ENCODE measurements around the gene ECEL1.

ECEL1 gene

DNA sequence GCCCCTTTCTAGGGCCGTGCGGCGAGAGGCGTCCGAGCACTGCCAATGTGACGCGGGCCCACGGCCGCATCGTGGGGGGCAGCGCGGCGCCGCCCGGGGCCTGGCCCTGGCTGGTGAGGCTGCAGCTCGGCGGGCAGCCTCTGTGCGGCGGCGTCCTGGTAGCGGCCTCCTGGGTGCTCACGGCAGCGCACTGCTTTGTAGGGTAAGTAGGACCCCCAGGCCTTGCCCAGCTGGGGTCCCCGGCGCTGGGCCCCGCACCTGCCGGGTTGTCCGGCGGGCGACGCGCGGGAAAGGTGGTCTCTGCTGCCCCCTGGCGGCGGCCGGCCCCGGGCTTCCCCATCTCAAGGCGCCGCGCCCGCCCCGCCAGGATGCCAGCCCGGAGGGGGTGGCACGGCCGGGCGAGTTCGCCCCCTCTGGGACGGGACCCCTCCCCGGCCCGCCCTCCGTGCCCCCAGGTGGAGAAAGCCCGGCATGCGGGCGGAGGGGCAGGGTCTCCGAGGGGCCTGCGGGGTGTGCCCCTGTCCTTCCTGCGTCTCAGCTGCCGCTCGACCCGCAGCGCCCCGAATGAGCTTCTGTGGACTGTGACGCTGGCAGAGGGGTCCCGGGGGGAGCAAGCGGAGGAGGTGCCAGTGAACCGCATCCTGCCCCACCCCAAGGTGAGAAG lies 34.5 kb upstream of the ECEL1 start:
- DNase-seq = no peak

DNA sequence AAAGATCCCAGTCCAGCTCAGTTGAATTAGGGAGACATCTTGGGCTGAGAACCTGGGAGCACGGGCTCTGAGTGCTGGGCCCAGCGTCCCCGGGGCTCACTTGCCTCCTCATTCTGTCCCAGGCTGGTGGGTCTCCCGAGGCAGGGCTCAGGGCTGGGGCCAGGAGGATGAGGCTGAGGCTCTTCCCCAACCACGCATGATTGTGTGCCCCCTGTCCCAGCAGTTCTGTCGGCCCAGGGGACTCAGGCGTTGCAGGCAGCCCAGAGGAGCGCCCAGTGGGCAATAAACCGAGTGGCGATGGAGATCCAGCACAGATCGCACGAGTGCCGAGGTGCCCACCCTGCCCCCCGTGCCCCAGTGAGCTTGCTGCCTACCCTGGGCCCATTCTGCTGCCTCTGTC lies 33.5 kb upstream of the ECEL1 start:
- no peak for DNase-seq

DNA sequence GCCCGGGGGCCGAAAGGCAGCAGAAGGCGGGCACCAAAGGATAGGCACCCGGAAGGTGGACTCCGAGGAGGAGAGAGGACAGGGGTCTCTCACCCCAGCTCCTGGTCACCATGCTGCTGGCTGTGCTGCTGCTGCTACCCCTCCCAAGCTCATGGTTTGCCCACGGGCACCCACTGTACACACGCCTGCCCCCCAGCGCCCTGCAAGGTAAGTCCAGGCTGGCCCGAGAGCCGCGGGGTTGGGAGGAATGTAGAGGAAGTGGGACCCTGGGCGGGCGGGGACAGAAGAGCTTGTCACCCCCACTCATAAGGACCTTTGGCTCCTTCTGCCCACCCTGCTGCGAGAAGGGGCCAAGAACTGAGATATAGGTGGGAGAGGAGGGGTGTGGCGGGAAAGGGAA lies 32.9 kb upstream of the ECEL1 start:
- no peak for DNase-seq

DNA sequence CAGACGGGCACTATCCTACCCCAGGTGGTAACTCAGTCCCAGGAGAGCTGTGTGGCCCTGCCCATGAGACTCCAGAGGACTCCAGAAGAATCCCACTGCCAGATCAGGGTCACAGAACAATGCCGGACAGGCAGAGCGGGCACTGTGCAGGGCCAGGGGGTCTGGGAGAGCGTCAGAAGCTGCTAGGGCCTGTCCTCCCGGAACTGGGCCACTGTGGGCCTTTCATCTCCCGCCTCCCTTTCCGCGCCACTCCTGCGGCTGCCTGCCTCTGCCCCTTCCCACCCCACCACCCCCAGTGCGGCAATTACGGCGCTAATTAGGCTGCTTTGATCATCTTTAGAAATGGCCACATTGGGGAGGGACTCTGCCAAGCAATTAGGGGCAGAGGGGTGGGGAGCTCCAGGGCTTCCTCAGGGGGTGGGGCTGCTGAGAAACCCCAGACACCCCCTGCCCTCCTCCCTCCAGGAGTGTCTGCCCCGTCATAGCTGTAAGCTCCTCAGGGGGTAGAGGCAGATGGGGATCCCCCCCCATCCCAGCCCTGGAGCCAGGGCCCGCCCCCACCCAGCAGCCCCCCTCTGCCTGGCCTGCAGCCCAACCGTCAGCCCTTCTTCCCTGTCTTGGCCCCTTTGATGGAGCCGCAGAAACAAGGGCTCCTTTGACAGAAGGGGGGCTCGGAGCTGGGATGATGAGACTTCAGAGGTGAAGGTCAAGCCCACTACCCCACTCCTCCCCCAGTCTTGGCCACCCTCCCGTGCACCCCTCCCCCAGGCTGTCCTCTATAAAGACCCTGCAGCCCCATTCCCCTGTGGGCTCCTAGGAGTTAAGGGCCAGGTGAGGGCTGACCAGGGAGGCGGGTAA lies 32.2 kb upstream of the ECEL1 start, which contains the start of gene PRSS56:
TSS of gene PRSS56 (plus strand) at position 808 of the 858 bp plus-strand sequence. CDS start 211 bp downstream, outside the sequence.
- DNase-seq = no peak

DNA sequence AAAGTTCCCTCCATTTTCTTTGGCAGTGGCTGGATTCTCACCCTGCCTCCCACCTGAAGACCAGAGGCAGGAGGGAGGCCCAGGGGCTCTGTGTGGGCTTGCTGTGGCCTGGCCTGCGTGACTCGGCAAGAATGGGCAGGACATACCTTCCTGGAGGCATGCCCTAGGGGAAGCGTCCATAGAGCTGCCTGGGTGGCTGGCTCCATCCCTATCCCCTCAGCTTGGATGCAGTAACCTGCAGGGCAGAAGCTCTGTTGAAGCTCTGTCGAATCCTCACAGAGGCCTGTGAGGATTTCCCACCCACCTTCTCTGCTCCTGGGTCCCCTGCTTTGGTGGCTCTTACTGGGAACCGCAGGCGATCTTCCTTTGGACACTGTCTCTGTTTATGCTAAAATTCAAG lies 31.2 kb upstream of the ECEL1 start:
- no peak for DNase-seq

DNA sequence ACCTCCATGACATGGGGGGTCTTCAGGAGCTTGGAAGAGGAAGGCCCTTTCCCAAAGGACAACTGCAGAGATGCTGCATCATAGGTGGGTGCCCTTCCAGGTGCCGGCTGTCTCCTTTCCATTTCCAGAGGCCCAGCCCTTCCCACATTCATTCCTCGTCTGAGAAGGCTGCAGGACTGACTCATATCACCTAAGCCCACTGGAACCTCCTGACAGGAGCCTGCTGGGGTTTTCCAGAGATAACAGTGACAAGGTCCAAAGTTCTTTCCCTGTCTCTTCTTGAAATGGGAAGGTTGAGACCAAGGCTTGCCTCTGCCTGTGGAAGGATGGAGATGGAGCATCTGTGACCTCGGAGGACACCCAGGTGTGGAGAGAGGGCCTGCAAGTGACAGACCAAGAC lies 28.9 kb upstream of the ECEL1 start:
- DNase-seq = no peak

DNA sequence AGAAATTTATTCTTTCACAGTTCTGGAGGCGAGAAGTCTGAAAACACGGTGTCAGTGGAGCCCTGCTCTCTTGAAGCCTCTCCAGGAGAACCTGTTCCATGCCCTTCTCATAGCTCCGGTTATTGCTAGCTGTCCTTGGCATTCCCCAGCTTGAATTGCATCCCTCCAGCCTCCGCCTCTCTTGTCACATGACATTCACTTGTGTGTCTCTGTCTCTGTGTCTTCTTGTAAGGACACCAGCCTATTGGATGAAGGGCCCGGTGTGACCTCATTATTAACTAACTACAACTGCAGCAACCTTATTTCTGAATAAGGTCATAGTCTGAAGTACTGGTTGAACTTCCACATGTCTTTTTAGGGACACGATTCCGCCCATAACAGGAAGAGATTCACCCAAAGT lies 28.0 kb upstream of the ECEL1 start:
- DNase-seq = no peak

DNA sequence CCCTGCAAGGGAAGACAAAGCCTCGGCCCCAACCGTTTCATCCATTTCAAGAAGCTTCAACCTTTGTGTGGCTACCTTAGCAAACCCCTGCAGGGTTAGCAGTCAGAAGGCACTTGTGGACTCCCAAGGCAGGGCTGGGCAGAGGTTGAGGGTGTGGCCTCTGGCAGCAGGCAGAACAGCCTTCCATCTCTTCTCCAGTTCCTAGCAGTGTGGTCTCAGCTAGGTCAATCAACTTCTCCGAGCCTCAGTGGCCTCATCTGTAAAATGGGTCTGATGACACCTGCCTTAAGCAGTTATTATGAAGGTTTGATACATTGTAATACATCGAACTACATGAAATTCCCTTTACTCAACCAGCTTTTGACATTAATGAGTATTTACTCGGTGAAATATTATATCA lies 25.7 kb upstream of the ECEL1 start:
- no peak for DNase-seq

DNA sequence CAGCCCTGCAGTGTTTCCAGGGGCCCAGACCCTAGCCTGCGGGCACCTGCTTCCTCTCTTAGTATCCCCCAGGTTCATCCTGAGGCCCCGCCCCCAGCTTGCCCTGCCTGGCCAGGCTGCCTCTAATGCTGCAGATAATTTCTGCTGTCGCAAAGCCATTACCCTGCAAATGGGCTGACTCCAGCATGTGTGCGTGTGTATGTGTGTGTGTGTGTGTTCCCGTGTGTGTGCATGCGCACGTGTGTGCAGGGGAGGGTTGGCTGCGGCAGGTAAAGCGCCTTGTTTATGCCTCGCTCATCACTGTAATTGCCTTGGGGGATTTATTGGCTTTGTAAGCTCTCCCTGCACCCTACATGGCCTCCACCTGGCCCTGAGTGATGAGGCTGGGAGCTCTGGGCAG lies 25.0 kb upstream of the ECEL1 start:
- no peak for DNase-seq

DNA sequence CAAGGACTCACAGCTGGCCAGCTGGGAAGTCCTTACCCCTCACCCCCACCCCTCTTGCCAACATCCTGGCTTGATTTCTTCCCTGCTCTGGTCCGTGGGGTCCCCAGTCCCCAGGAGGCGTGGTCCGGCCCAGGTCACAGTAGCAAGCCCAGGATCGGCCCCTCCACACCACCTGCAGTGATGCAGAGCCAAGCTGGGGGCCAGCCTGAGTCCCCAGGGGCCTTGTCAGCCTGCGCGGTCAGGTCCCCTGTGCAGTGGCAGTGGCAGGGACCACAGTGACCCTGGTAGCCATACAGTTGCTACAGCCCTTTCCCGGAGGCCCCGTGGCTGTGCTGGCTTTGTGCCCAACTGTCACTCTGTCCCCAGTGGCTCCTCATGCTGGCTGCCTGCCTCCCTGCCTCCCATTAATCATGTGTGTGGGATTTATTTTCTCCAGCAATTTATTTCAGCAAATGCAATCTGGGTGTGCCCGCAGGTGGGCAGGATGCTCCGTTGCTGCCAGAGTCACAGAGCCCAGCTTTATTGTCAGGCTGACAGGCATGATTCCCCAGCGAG lies 23.8 kb upstream of the ECEL1 start:
- no peak for DNase-seq

DNA sequence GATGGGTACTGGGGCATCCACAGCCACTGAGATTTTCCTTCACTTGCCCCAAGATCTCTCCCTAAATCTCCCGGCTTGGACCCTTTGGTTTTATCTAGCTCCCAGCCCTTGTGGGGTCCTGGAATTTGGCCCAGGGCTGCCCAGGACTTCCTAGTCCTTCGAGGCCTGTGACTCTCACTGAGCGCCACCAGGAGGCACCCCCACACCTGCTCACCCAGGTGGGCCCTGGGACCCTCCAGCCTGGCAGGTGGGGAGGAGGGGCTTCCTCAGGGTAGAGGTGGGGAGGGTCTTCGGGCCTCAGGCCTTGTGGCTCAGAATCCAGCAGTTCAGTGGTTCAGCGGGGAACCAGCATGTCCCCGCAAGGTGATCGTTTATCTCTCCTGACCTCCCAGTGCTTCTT lies 20.6 kb upstream of the ECEL1 start:
- no peak for DNase-seq

DNA sequence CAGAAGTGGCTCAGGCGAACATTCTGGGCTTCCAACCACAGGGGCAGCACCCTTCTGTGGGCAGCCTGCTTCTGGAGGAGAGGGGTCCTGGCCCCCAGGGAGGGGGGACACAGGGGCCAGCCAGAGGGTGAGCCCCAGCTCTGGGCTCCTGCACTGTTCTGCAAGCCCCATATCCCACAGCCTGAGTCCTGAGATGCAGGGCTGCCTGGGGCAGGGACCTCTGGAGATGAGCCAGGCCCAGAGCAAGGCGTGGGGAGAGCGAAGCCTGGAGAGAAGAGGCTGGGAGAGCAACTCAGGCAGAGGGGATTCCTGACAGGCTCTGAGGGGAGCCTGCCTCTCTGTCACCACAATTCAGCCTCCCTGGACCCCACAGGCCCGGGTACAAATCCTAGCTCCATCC lies 19.1 kb upstream of the ECEL1 start:
- DNase-seq = no peak

DNA sequence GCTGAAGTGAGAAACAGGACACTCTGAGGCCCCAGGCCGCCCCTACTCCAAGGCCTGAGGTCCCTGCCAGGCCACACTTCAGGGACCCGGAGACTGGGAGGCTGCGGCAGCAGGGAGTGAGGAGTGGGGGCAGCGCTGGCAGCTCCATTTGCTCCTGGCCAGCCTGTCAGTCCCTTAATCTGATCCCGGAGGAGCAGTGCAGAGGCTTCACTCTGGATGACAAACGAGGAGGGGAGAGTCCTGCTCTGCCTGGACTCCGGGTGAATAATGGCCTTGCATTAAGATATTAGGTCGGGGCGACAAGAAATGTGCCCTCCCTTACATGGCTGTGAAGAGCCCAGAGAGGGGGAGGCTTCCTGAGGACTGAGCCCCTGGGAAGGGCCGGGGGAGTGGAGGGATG lies 18.2 kb upstream of the ECEL1 start:
- no peak for DNase-seq

DNA sequence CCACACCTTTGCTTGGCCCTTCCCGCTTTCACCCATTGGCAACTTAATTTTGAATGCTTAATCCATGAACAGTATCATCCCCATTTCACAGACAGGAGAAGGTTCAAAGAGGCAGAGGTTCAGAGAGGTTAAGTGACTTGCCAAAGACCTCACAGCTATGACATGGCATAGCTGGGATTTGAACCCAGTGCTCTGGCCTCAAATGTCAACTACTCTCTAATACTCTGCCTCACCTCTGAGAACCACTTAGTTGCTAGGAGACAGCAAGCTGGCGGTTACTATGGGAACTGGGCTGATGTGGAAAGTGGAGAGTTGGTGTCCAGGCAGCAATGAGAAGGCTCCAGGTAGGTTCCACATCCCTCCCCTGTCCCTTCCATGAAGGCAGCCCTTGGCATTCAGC lies 16.8 kb upstream of the ECEL1 start:
- DNase-seq = no peak

DNA sequence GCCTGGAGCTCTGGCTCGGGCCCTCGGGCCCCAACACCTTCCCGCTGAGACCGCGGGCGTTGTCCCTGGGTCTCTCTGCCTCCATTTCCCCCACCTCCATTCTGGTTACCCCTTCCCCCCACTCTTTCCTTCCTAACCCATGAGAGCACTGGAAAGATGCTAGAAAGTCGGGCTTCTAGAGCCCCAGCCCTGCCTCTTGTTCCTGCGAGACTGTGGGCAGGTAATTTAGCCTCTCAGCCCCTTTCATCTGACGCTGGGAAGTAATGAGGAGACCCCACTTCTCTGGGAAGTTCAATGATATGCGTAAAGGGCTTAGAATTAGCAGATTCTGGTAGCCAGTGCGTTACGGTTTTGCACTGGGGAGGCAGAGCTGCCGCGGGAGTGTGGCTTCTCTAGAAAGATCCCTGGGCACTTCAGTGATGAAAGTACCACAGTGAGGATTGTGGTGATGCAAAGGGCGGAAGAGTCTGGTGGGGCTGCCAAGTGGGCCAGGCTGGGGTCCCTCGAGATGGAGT lies 16.2 kb upstream of the ECEL1 start:
- no peak for DNase-seq

DNA sequence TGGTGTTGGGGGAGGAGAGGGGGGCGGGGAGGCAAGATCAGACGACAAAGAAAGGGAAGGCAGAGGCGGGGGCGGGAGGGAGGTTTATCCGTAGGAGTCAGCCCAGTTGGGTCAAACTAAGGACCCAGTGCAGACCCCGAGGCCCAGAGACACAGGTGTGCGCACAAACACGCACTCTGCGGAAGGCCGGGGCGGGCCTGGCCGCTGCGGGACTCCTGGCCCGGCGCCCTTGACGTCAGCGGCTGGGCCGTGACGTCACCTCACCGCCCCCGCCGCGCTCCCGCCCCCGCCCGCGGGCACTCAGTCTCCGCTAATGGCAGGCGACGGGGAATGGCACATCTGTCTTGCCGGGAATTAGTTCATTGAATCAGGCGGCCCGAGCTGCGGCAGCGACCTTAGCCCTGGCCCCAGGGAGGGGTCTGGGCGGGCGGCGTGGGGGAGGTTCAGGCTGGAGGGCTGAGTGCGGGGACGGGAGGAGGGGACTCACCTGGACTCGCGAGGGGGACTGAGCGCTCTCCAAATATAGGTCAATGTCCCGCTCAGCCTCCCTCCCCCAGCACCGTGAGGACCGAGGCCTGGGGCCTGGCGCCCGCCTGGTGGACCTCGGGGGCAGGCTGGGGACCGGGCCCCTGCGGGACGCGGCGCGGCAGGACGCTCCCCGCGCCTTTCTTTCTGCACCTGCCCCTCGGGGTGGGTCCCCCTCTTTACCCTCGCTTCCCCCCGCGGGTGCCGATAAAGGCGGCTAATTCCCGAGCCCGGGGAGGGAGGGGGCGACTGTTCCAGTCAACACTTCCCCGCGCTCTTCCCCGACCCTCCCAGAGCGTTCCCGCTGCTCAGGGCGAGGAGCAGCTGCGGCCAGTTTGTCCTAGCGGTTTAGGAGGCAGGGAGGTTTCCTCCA lies 15.5 kb upstream of the ECEL1 start:
- DNase-seq = no peak

DNA sequence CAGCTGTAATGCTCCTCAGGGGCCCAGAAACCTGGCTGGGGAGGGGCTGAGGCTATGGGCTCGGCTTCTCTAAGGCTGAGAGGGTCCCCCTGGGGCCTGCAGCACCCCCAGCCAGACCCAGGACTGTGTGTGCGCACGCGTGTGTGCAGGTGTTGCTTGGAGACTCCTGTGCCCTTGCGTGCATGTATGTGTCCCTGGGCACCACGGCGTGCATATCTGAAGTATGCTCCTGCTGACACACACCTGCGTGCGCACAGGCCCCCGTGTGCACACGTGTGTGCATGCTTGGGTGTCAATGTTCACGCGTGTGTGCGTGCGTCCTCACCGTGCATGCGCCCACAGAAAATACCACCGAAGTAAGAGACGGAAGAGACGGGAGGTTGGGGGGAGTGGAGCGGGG lies 14.9 kb upstream of the ECEL1 start:
- no peak for DNase-seq

DNA sequence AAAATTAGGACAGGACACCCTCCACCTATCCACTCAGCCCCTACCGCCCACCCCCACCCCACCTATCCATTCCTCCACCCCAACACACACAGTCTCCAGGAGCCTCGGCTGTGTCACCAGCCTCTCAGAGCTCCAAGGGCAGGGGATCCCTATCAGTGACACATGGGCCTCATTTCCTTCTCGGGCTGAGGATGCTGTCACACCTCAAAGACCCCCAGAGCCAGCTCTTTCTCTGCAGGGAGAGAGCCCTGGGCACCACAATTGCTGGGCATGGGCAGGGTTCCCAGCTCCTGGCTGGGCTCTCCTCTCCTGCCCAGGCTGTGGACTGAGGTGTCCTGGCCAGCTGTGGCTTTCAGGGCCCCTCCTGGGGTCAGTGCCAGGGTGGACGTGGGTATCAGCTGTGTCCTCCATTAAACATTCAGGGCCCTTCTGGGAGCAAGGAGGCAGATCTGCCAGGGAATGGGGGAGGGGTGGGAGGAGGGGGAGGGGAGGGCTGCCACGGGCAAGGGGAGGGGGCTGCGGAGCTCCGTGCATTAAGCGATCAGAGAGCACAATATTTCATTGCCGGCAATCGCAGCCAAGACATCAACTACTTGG lies 14.3 kb upstream of the ECEL1 start:
- no peak for DNase-seq

DNA sequence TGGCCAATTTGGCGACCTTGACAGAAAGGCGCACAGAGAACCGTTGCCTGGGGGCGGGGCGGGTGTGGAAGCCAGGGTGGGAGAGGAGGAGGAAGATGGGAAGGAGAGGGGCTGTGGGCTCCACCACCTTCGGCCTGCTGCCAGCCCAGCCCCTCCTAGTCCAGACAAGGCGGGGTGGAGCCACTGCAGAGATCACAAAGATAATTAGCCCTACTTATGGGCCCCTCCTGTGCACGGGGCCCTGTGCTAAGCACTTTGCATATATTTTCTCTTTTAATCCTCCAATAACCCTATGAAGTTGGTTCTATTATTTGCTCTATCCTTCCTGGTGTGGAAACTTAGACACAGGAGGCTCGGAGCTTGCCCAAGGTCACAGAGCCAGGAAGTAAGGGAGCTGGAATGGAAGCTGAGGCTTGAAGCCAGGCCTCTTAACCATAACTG lies 13.7 kb upstream of the ECEL1 start:
- DNase-seq = no peak

DNA sequence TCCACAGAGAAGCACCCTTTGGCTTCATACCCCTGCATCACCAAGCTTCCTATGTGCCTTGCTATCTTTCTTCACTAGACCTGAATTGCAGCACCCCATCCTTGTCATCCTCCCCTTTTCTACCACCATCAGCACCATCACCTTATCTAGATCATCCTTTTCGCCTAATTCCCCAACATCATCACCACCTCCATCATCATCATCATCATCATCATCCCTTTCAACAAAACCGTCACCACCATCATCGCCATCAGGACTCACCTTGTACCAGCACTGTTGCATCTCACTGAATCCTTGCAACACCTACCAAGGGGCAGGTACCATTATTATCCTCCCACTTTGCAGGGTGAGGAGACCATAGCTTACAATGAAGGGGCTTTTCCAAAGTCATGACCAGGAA lies 10.8 kb upstream of the ECEL1 start:
- DNase-seq = no peak

DNA sequence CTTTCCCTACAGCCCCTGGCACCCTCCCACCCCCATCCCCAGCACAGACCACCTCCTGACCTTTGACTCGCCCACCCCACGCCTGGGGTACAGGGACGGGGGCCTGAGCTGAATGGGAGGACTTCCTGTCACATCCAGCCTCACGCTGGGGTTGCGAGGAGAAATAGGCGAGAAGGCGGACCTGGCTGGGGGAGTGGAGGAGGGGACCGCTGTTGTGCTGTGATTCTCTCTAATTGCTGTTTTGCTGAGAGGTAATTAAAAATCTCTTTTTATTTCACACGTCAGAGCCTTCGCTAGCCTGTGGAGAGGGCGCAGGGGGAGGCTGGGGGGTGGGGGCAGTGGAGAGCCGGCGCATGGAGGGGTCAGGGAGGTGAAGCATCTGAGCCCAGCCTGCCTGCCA lies 9.7 kb upstream of the ECEL1 start:
- DNase-seq = no peak

DNA sequence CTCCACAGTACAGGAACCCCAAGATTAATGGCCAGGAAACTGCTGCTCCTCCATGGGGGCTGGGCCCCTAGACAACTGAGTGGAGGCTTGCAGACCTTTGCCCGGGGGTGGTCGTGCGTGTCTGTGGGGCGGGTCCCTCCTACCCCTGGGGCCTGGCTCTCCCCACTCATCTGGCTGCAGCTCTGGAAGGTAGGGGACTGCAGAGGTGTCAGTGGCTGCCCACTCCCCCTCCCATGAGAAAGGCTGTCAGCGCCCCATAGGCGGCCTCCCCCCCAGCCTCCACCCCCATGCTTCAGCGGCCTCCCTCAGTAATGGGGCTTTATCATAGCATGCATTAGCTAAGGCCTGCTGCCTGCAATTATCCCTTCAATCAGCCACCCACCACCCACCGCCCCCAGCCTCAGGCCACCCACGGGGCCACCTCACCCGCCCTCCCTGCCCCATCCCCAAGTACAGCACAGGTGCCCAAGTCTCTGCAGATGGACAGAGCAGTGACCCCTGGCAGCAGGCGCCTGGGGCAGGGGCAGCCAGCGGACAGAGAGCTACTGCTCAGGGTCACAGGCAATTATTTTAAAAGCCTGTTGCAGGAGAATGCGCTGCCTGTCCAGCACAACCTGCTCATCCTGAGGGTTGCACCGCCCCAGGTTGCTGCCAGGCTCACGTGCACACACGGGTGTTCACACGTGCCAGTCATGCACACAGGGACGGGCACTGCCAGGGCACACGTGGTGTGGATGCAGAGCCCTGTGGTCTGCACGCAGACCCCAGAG lies 9.1 kb upstream of the ECEL1 start:
- DNase-seq = no peak

All from fibroblast of upper back skin (primary cell).